Body of pancreas (tissue), 4 donors: ENCODE data around the gene ADK.
"Not testable (repeated sequence)": the region's sequence is repeated elsewhere in the genome, so short reads cannot be mapped to it uniquely, and the experiment has no call there.

Source experiments
- CTCF ChIP-seq, 7 experiments: fragments of 450-650 bp in 4 of 7; fragments of 200-600 bp in 3 of 7; sonication (generic) in 3 of 7; IDR thresholded peaks; one replicate each; pipeline ENCODE4 v1.5.1; 2016 to 2019; ENCODE audit warnings: antibody characterized with exemption in 7 of 7
- POLR2A ChIP-seq, 3 donors: fragments of 450-650 bp; IDR thresholded peaks; one replicate each; pipeline ENCODE4 v1.6.1; 2016; ENCODE audit warnings: antibody characterized with exemption in 3 of 3, mild to moderate bottlenecking in 2 of 3

GRCh38 chr10:74580438-74580837, 429.4 kb downstream of the ADK start:
- TF ChIP-seq CTCF, POLR2A (IDR thresholded peaks at IDR 0.05): not testable (repeated sequence)
